H1 (cell line): ENCODE measurements around the gene VPS13A. TPM values are rescaled to one million over a fixed set of nuclear protein-coding genes. Genes with fewer than 3 reads are reported as not detected.

Experiments
- CTCF ChIA-PET: fragments of 300-600 bp; sonication (Branson Sonifier 250); formaldehyde crosslinking; loops from one replicate; lab custom pipeline; 2021; ENCODE audit not compliant: partially characterized antibody; lab: Charles Lee
- POLR2A ChIA-PET: fragments of 300-600 bp; sonication (Branson Sonifier 250); formaldehyde crosslinking; loops from one replicate; lab custom pipeline; 2021; ENCODE audit warnings: inconsistent platforms; ENCODE audit not compliant: partially characterized antibody; lab: Charles Lee
- DNase-seq, 2 experiments: peaks; one replicate each; pipeline versions ENCODE4 v3.0.0 to v3.0.0-alpha.2; 2010 to 2022; ENCODE audit warnings: low spot score in 2 of 2, low read depth in 1 of 2, mixed read lengths in 1 of 2
- FAIRE-seq: peaks from 2 replicates; lab custom pipeline; 2011; peaks lifted over from hg19 to GRCh38; lab: Jason Lieb, UNC
- H2AFZ ChIP-seq: 2 replicates; pipeline ENCODE4 v1.8.1; 2012; ENCODE audit warnings: low read length, inconsistent platforms
- H2AK5ac ChIP-seq: 2 replicates; pipeline ENCODE4 v1.6.1; 2013; ENCODE audit warnings: low read depth, low read length
- H2BK120ac ChIP-seq: replicated peaks from 2 replicates; pipeline ENCODE3; 2013; ENCODE audit warnings: low read depth, low read length, inconsistent platforms
- H2BK12ac ChIP-seq: 2 replicates; pipeline ENCODE4 v1.6.1; 2013; ENCODE audit warnings: low read depth, low read length
- H2BK15ac ChIP-seq: 2 replicates; pipeline ENCODE4 v1.6.1; 2013; ENCODE audit warnings: low read length
- H2BK20ac ChIP-seq: 2 replicates; pipeline ENCODE4 v1.6.1; 2013; ENCODE audit warnings: low read length
- H2BK5ac ChIP-seq: 2 replicates; pipeline ENCODE4 v1.6.1; 2013; ENCODE audit warnings: low read depth, low read length
- H3K14ac ChIP-seq: 2 replicates; pipeline ENCODE4 v1.6.1; 2013; ENCODE audit warnings: inconsistent platforms; ENCODE audit not compliant: insufficient read length
- H3K18ac ChIP-seq: 2 replicates; pipeline ENCODE4 v1.6.1; 2013; ENCODE audit warnings: low read length; ENCODE audit errors: extremely low read depth
- H3K23ac ChIP-seq: 2 replicates; pipeline ENCODE4 v1.6.1; 2013; ENCODE audit warnings: inconsistent platforms; ENCODE audit not compliant: insufficient read length
- H3K23me2 ChIP-seq: 2 replicates; pipeline ENCODE4 v1.6.1; 2013; ENCODE audit warnings: low read depth, low read length
- H3K27ac ChIP-seq: 2 replicates; pipeline ENCODE4 v1.6.1; 2011; ENCODE audit warnings: low read depth, low read length, inconsistent platforms
- H3K27me3 ChIP-seq, 4 experiments: replicated peaks in 1 of 4; 1 replicate in 1 of 4; 2 replicates in 3 of 4; pipeline versions ENCODE4 v1.6.1 to v1.8.1; 2011 to 2013; ENCODE audit warnings: low read length in 3 of 4, mild to moderate bottlenecking in 3 of 4, inconsistent platforms in 2 of 4, mixed read lengths in 2 of 4, moderate library complexity in 1 of 4; ENCODE audit not compliant: control insufficient read depth in 3 of 4, insufficient read depth in 3 of 4; ENCODE audit errors: extremely low read depth in 1 of 4
- H3K36me3 ChIP-seq, 4 experiments: 2 replicates each; pipeline versions ENCODE4 v1.6.1 to v1.8.1; 2011 to 2013; ENCODE audit warnings: mild to moderate bottlenecking in 4 of 4, low read length in 3 of 4, moderate library complexity in 2 of 4, control low read depth in 1 of 4, inconsistent platforms in 1 of 4; ENCODE audit not compliant: insufficient read depth in 4 of 4, control insufficient read depth in 2 of 4
- H3K4ac ChIP-seq: replicated peaks from 2 replicates; pipeline ENCODE3; 2013; ENCODE audit warnings: low read length, low read depth, mixed read lengths, inconsistent platforms; ENCODE audit not compliant: insufficient read length
- H3K4me1 ChIP-seq, 4 experiments: replicated peaks in 1 of 4; 1 replicate in 1 of 4; 2 replicates in 3 of 4; pipeline versions ENCODE4 v1.6.1 to v1.8.1; 2011 to 2013; ENCODE audit warnings: low read length in 3 of 4, inconsistent platforms in 2 of 4, mixed read lengths in 1 of 4; ENCODE audit not compliant: insufficient read depth in 4 of 4, control insufficient read depth in 3 of 4
- H3K4me2 ChIP-seq, 2 experiments: 2 replicates each; pipeline versions ENCODE4 v1.6.1 to v1.8.1; 2011 to 2013; ENCODE audit warnings: low read depth in 2 of 2, low read length in 2 of 2, control low read depth in 1 of 2, inconsistent platforms in 1 of 2, mild to moderate bottlenecking in 1 of 2; ENCODE audit not compliant: insufficient read depth in 1 of 2
- H3K4me3 ChIP-seq, 4 experiments: fragments of 200-600, 300-600 bp in 1 of 4; sonication (generic), shearing (Covaris generic), sonication (Bioruptor Twin) in 1 of 4; 2 replicates each; pipeline versions ENCODE4 v1.5.1 to v1.8.1; 2011 to 2016; ENCODE audit warnings: low read length in 4 of 4, low read depth in 3 of 4, control low read depth in 2 of 4, inconsistent platforms in 2 of 4, mild to moderate bottlenecking in 2 of 4, mixed read lengths in 1 of 4, moderate library complexity in 1 of 4; ENCODE audit not compliant: insufficient read depth in 2 of 4; ENCODE audit errors: extremely low read depth in 1 of 4
- H3K56ac ChIP-seq: replicated peaks from 2 replicates; pipeline ENCODE3; 2013; ENCODE audit warnings: low read depth, mild to moderate bottlenecking, mixed read lengths, low read length, inconsistent platforms; ENCODE audit not compliant: insufficient read length
- H3K79me1 ChIP-seq: 2 replicates; pipeline ENCODE4 v1.6.1; 2013; ENCODE audit warnings: low read depth, low read length, control low read depth
- H3K79me2 ChIP-seq, 2 experiments: 2 replicates each; pipeline versions ENCODE4 v1.6.1 to v1.8.1; 2012 to 2013; ENCODE audit warnings: low read length in 2 of 2, mild to moderate bottlenecking in 2 of 2, inconsistent platforms in 1 of 2; ENCODE audit not compliant: insufficient read depth in 2 of 2, control insufficient read depth in 1 of 2
- H3K9ac ChIP-seq, 4 experiments: replicated peaks in 1 of 4; 1 replicate in 1 of 4; 2 replicates in 3 of 4; pipeline versions ENCODE4 v1.6.1 to v1.8.1; 2011 to 2013; ENCODE audit warnings: low read depth in 3 of 4, low read length in 3 of 4, control low read depth in 2 of 4, mild to moderate bottlenecking in 2 of 4, moderate library complexity in 2 of 4, inconsistent platforms in 1 of 4; ENCODE audit errors: extremely low read depth in 1 of 4
- H3K9me3 ChIP-seq, 2 experiments: 2 replicates each; pipeline versions ENCODE4 v1.6.1 to v1.8.1; 2012 to 2013; ENCODE audit warnings: mild to moderate bottlenecking in 2 of 2, moderate library complexity in 2 of 2, control low read depth in 1 of 2, inconsistent platforms in 1 of 2, low read depth in 1 of 2, low read length in 1 of 2, mixed read lengths in 1 of 2; ENCODE audit not compliant: insufficient read depth in 2 of 2
- H4K20me1 ChIP-seq, 2 experiments: replicated peaks in 1 of 2; 2 replicates each; pipeline versions ENCODE3 to v1.8.1; 2011 to 2013; ENCODE audit warnings: inconsistent platforms in 2 of 2, low read length in 2 of 2, mild to moderate bottlenecking in 1 of 2; ENCODE audit not compliant: insufficient read depth in 2 of 2, control insufficient read depth in 1 of 2
- H4K5ac ChIP-seq: 2 replicates; pipeline ENCODE4 v1.6.1; 2013; ENCODE audit warnings: low read length, low read depth, mixed read lengths, inconsistent platforms; ENCODE audit not compliant: insufficient read length
- H4K8ac ChIP-seq: 2 replicates; pipeline ENCODE4 v1.8.0; 2013; ENCODE audit warnings: mild to moderate bottlenecking, moderate library complexity, low read length, inconsistent platforms; ENCODE audit not compliant: insufficient read depth; ENCODE audit errors: extremely low read depth
- H4K91ac ChIP-seq: replicated peaks from 2 replicates; pipeline ENCODE3; 2013; ENCODE audit warnings: low read length, mixed read lengths, inconsistent platforms; ENCODE audit not compliant: insufficient read length
- CHD1 ChIP-seq: IDR thresholded peaks from 2 replicates; pipeline ENCODE4 v1.6.1; 2012; ENCODE audit warnings: low read depth, low read length, improper control_type of control experiment
- NANOG ChIP-seq: IDR thresholded peaks from 2 replicates; pipeline ENCODE4 v1.6.1; 2011; ENCODE audit warnings: low read length, low read depth, mild to moderate bottlenecking, inconsistent platforms; ENCODE audit not compliant: insufficient read depth, poor library complexity, severe bottlenecking
- RFX5 ChIP-seq: IDR thresholded peaks from 2 replicates; pipeline ENCODE4 v1.6.1; 2011; ENCODE audit warnings: low read depth, low read length, improper control_type of control experiment, borderline replicate concordance
- SAP30 ChIP-seq: fragments of 300-600 bp; sonication (generic); IDR thresholded peaks from 2 replicates; pipeline ENCODE4 v1.7.1; 2012; ENCODE audit warnings: low read length, moderate library complexity, mild to moderate bottlenecking, inconsistent platforms; ENCODE audit not compliant: insufficient read depth, insufficient replicate concordance
- SIRT6 ChIP-seq: IDR thresholded peaks from one replicate; pipeline ENCODE4 v1.7.1; 2012; ENCODE audit warnings: low read length, inconsistent platforms
- SP4 ChIP-seq: IDR thresholded peaks from 2 replicates; pipeline ENCODE4 v1.6.1; 2012; ENCODE audit warnings: low read length, inconsistent platforms
- SUZ12 ChIP-seq: fragments of 200-600 bp; sonication (generic); IDR thresholded peaks from 2 replicates; pipeline ENCODE4 v1.6.1; 2012; ENCODE audit warnings: mild to moderate bottlenecking, inconsistent platforms, low read length, moderate library complexity, mixed read lengths
- TBP ChIP-seq: IDR thresholded peaks from 2 replicates; pipeline ENCODE4 v1.6.1; 2011; ENCODE audit warnings: low read depth, low read length, improper control_type of control experiment
- WGBS, 2 experiments: shearing (Covaris generic) in 1 of 2; methylation state at CpG; one replicate each; pipeline versions ENCODE4 v1.1.6 to v1.1.7; 2013 to 2015; ENCODE audit warnings: low lambda C conversion rate in 2 of 2, mixed read lengths in 2 of 2, inconsistent platforms in 1 of 2, low coverage in 1 of 2, missing lambda C conversion rate in 1 of 2; ENCODE audit not compliant: insufficient replicate concordance in 2 of 2, insufficient coverage in 1 of 2, insufficient read length in 1 of 2; ENCODE audit errors: extremely low coverage in 1 of 2, missing lambda C conversion rate in 1 of 2; 5-methylcytosine and 5-hydroxymethylcytosine counted together
- polyA plus RNA-seq, 7 experiments: library from polyadenylated mRNA; depleted of rRNA in 3 of 7; stranded (reverse) in 5 of 7; unstranded in 2 of 7; fragments of >200 nt in 5 of 7; fragments of 200-250 nt in 2 of 7; gene quantifications; 1 replicate in 5 of 7; 2 replicates in 1 of 7; 4 replicates in 1 of 7; pipeline versions ENCODE4 v1.2.1 to v1.2.3, GENCODE V29; 2011 to 2013; ENCODE audit warnings: missing spikeins in 2 of 7, mixed read lengths in 2 of 7
- total RNA-seq: library from RNA; stranded (reverse); fragmentation: NEBNext Ultra II Directional; extraction: Animal tissue kit (Norgen Biotek cat#: 25700); gene quantifications from 2 replicates; pipeline ENCODE4 v1.2.1, GENCODE V29; 2021

Gene VPS13A
- total and polyA plus RNA-seq, 2 of the 8 experiments (the other 6 are each of a cell fraction or from before 2014, with no cell fraction given): 6.0 to 36.5 TPM

DNA sequence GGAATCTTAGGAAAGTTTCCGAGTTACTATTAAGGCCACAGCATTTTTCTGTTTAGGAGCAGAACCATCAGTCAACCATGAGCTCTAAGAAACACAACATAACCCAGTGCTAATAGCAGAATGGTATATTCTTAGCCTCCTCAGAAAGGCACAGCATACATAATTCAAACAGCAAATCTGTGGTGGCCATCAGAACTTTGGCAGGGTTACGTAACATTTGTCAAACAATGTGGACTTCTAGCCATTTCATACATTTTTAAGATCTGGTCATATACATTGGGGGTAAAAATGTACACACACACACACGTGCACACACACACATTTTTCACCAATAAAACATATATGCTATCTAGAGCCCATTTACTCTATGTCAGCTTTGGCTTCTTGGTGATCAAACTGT, 245.6 kb downstream of the VPS13A start:
- Histone ChIP-seq H3K27ac (no peak overlapping the region), H3K4me2 (no peak overlapping the region), H2AFZ (no peak overlapping the region), H3K23me2 (no peaks in the 10 kb centered on the region), H3K79me1 (no peaks in the 10 kb centered on the region), H3K79me2 (no peaks in the 10 kb centered on the region), H4K8ac (no peak overlapping the region), H2BK12ac (no peak overlapping the region), H3K18ac (no peak overlapping the region), H2BK120ac (no peak overlapping the region), H2BK5ac (no peak overlapping the region), H2AK5ac (no peak overlapping the region), H4K5ac (no peak overlapping the region), H3K4me3 (no peak overlapping the region), H3K9me3 (no peaks in the 10 kb centered on the region), H2BK15ac (no peak overlapping the region), H3K14ac (no peak overlapping the region), H3K27me3 (no peaks in the 10 kb centered on the region), H3K23ac (no peak overlapping the region), H4K20me1 (no peaks in the 10 kb centered on the region), H4K91ac (no peak overlapping the region), H3K4ac (no peak overlapping the region), H2BK20ac (no peak overlapping the region), H3K9ac (no peak overlapping the region), H3K36me3 (no peaks in the 10 kb centered on the region), H3K4me1 (no peaks in the 10 kb centered on the region), H3K56ac (no peak overlapping the region)
- CTCF ChIA-PET: interaction anchor here (0.6 to 3.2 kb wide), 5 partner anchors 11 to 132 kb away, joined by 3 to 13 read pairs (median 4); no protein-coding TSS in a partner anchor
- WGBS, 2 experiments: 94% methylated on average over 3 of the region's 3 CpGs; no CpG with 5 or more reads in 1 of the 2 experiments
- FAIRE-seq: no peak
- no peak for DNase-seq
- POLR2A ChIA-PET: no interaction called here
- TF ChIP-seq NANOG: no peak
- no peak for TF ChIP-seq SIRT6
- TF ChIP-seq SAP30: no peak
- TF ChIP-seq TBP: no peak
- no peak for TF ChIP-seq RFX5
- no peak for TF ChIP-seq SUZ12
- TF ChIP-seq SP4: no peak
- no peak for TF ChIP-seq CHD1
